ENCODE measurements around the gene SEMA7A. TPM values are rescaled to one million over a fixed set of nuclear protein-coding genes. Genes with fewer than 3 reads are reported as not detected.
"Not testable (repeated sequence)": the region's sequence is repeated elsewhere in the genome, so short reads cannot be mapped to it uniquely, and the experiment has no call there.

SEMA7A gene
- total RNA-seq, 1 donor from 2014 or later: 21.6 TPM

DNA sequence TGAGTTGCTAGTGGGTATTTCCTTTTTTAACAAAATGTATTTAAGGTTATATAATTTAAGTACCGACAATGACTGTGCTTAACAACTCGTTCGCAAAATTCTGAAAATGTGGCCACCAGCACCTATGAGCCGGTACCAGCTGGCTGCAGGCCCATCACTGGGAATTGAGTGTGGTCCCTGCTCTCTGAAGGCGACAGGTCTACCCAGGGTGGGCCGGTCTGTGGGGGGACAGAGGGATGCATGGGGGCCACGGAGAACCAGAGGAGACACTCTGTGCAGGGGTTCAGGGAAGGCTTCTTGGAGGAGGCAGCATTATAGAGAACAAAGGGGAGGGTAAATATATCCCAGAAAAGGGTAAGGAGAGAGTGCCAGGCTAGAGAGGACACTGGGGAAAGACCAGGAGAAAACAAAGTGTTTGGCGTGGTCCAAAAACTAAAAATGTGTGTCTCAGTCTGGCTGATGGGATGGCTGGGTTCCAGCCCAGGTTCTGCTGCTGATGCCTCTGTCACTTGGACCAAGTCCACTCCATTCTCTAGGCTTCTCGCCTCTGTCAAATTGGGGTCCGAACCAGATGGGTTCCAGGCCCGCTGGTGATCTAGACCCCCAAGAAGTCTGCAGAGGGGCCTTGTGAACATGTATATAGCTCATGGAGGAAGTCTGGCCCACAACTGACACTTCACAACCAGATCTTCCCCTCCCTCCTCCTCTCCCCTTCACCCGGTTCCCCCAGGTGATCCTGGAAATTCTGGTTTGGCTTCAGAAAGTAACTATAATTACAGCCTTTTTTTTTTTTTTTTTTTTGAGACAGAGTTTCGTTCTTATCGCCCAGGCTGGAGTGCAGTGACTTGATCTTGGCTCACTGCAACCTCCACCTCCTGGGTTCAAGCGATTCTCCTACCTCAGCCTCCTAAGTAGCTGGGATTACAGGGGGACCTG lies 55.7 kb downstream of the SEMA7A start:
- no peak for FAIRE-seq
- no peak for DNase-seq (ENCODE audit: low spot score in 2 of 2)

DNA sequence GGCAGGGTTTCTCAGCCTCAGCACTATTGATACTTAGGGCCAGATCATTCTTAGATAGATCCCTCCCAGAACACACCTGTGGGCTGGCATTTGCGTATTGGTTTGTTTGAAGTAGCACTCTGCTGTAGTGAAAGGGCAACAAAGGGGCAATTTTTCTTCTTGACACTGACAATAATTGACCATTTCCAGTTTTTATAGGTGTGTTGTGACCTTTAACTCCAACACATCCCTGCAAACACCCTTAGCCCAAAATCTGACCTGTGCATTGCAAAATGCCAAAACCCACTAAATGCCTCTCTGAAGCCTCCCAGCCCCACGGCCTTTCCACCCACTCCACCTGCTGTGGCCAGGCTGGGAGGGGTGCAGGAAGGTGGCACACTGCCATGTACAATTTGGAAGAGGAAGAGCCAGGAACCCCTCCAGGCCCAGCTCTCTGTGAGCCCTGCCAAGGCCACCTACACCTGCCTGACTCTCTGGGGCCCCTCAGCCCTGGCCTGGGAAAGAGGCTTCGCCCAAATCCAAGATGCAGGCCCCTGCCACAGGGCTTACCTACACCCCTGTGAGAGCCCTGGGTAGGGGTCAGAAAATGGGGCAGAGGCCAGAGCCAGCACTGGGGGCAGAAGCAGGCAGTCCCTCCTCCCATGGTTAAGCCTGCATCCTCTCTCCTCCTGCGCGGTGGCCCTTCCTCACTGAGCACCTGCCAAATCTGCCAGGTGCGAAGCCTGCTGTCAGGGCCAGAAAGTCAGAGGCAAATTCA lies 56.8 kb downstream of the SEMA7A start:
- DNase-seq (ENCODE audit: low spot score in 2 of 2) (no peak), FAIRE-seq (no peak)

DNA sequence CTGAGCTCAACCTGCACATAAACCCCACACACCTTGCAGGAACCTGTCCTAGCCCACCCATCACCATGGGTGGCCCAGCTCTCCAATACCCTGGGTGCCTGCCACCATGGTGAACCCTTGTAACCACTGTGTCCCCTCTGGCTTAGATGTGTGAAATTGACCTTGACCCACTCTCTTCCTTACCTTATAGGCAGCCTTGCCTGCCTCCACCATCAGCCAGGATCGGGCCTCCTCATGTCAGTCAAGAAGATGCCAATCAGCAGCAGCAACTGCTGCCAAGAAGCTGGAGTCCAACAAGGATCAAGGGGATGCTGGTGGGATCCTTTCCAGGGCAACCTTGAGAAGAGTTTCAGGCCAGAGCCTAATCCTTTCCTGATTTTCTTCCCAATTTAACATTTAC lies 57.5 kb downstream of the SEMA7A start:
- DNase-seq (ENCODE audit: low spot score in 2 of 2) (no peak), FAIRE-seq (no peak)

DNA sequence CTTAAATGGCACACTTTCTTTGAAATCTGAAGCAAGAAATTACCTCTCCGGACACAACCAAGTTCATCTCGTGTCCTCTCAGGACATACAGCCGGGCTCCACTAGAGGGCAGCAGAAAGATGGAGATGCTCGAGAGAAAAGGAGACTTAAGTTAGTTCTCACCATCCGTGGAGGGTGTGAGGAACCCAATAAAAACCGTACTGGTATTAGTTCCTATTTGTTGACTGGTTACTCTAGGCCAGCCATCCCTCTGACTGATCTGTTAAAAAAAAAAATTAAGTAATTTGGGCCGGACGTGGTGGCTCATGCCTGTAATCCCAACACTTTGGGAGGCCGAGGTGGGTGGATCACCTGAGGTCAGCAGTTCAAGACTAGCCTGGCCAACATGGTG lies 58.5 kb downstream of the SEMA7A start:
- DNase-seq (ENCODE audit: low spot score in 2 of 2) (peak; percentile 68 to 78), FAIRE-seq (no peak)

DNA sequence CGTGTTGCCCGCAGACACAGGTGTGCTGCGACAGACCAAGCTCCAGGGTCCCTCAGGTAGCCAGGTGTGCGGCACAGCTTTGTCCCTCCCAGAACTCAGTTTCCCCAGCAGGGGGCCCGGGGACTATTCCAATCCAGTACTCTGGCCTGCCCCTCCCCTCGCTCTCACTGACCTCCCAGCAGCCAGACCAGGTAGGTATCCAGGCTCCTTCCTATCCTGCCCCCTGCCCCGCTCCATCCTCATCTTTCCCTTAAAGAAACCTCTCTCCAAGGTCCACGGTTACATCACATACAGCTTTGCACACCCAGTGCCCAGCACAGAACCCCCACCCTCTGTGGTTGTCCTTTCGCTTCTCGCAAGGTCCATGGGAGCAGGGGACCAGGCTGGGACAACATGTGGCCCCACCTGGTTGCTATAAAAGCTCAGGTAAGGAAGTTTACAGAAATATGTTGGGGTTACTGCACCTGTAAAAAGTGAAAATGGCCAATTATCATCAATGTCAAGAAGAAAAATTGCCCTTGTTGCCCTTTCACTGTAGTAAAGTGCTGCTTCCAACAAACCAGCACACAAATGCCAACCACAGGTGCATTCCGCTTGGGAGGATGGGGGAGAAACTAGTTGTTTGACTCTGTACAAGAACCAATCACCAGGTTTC lies 59.0 kb downstream of the SEMA7A start:
- DNase-seq (ENCODE audit: low spot score in 2 of 2) (no peak), FAIRE-seq (no peak)

DNA sequence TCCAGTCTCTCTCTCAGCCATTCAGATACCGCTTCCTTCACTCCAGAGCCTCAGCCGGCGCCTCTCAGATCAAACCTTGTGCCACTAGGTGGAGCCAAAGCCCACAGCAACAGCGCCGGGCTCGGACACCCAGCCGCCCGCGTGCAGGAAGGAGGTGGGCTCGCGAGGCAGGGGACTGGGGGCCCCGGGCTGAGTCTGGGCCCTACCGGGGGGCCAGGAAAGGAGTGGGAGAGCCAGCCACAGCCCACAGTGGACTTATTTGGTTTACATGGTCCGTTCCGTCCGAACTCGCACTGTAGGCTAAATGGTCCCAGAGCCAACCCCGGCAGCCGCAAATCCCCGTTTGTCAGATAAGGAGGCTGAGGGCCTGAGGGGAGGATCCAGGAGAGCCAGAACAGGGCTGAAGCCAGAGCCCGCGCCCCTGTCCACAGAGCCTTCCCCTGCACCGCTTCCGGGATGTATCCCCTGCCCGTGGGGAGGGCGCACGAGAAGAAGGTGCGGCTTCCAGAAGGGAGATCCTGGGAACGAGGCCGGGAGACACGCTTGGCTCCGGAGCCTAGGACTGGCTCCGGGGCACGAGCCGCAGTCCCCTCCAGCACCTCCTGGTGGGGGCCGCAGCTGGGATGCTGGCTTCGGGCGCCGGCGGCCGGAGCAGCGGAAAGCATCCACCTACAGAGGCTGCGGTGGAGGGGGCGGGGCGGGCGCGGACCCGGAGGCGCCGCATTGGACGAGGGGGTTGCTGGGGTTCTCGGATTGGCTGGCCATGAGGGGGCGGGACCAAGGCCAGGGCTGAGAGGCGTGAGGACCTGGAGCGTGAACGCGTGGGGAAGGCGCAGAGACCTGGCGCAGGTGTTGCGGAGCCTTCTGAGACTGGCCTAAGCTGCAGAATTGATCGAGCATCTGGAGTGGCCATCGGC lies 59.8 kb downstream of the SEMA7A start:
- DNase-seq (ENCODE audit: low spot score in 2 of 2) (peak; percentile 85 to 96), FAIRE-seq (no peak)

DNA sequence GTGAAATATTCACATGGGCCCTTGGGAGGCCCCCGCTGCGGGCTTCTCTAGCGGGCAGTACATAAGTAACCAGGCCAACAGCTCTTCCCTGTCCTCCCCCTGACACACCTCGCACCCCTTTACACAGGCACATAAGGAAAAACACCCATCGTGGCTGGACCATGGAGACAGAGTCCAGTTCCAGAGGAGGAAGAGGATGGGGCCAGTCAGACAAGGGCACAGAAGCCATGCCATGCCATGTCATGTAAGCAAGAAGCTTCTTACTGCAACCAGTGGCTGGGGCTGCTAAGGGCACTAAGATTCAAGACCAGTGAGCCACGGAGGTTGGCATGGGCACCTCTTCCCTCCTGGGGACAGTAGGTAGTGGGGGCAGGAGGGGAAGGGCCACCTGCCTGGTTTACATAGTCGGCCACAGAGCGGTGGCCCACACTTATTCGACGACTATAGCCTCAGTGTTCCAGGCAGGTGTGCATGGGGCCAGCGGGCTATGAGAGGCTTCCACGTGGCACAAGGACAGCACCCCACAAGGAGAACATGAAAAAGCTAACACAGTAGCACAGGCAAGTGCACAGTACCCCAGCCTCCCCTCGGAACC lies 60.6 kb downstream of the SEMA7A start:
- DNase-seq (ENCODE audit: low spot score in 2 of 2) (no peak), FAIRE-seq (no peak)

DNA sequence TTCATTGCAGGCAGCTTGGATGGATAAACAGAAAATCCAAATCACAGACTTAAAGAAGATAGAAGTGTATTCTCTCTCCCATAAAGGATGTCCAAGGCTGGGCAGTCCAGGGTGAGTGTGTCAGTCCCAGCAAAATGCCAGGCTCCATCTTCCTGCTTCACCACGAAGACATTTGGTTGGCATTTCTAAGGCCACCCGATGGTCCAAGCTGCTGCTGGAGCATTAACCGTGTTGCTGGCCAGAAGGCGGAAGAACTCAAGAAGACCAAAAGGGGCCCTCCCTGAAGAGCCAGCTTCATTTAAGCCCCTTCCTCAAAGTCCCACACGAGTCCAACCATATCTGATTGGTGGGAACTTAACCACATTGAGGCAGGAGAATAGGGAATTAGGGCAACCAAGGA lies 63.3 kb downstream of the SEMA7A start:
- no peak for FAIRE-seq
- peak in 1 of 2 donors; percentile 4 for DNase-seq (ENCODE audit: low spot score in 2 of 2)

DNA sequence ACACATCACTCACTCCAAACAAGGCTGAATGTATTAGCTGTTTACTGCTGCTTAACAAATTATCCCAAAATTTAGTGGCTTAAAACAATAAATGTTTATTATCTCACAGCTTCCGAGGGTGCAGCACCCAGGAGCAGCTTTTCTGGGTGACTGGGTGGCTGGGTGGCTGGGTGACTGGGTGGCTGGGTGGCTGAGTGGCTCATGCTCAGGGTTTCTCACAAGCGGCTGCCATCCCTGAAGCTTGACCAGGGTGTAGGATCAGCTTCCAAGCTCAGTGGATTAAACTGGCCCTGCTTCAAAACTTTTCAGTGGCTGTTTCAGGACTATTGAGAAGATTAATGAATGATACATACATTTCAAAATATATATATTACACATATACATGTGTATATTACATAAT lies 64.0 kb downstream of the SEMA7A start:
- no peak for DNase-seq (ENCODE audit: low spot score in 2 of 2)
- no peak for FAIRE-seq

DNA sequence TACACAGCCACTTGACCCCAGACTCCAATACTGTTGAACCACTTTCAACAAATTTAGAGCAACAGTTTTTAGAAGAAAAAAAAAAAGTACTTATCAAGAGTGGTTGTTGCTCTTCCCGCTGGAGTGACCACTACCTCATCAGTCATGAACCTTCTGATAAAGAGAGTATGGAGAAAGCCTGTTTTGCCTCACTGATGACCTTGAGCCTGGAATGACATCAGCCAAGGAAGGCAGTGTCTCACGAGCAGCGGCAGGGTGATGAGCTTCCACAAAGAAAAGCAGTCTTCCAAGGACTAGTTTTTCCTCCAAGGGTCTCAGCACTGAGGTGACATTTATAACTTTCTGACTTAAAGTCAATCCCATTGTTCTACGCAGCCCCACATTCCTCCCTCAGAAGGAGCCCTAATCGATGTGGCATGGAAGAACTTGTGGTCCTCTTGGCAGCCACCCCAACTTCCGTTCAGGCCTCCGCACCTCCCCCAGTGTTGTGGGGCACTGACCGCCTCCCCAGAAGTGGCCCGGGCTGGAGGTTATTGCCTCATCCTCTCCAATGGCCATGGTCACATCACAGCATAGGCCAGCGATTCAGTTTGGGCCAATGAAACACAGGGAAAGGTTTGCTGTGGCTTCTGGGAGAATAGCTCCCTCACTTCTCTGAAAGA lies 64.5 kb downstream of the SEMA7A start:
- DNase-seq (ENCODE audit: low spot score in 2 of 2): no peak
- FAIRE-seq: no peak

DNA sequence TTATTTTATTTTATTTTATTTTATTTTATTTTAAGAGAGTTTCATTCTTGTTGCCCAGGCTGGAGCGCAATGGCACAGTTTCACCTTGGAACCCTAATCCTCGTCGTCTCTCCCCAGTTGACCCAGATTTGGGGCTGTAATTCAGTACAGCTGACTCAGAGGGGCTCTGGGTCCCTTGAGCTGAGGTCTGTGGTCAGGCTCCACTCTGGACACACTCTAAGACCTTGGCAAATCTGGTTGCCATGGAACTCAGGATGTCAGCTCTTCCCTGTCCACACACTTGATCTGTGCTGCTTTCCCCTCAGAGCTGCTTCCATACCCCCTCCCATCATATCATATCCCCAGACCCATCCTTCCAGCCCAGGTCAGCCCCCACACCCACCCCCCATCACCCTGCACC lies 65.6 kb downstream of the SEMA7A start:
- DNase-seq (ENCODE audit: low spot score in 2 of 2) (peak in 1 of 2 donors; percentile 3), FAIRE-seq (no peak)

DNA sequence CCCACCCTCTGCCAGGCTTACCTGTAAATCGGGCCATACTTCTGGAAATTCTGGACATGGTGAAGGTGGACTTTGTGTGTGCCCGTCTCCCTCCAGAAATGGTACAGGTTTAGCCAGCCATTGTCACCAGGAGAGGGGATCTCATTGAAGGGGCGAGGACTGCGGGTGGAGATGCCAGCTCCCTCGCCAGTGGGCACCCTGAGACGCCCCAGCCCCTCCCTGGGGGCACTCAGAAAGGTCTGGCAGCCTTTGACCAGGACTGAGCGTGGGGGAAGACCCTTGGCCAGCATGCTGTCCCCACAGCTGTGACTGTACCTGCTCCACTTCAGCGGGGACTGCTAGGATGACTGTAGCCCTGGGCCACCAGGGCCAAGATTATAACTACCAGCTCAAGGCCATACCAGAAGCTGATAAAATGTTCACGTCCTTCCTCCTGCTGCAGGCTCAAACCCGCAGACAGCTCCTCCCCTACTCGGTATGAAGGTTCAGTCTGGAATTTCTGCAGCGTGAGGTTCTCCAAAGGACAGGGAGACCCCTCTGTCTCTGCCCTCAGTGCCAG lies 66.4 kb downstream of the SEMA7A start, which contains the start of gene CYP11A1:
CYP11A1 (minus strand) TSS at position 351 of the 559 bp plus-strand sequence; CDS start at position 290, 61 bp downstream.
- DNase-seq (ENCODE audit: low spot score in 2 of 2) (peak in 1 of 2 donors; percentile 6), FAIRE-seq (no peak)

DNA sequence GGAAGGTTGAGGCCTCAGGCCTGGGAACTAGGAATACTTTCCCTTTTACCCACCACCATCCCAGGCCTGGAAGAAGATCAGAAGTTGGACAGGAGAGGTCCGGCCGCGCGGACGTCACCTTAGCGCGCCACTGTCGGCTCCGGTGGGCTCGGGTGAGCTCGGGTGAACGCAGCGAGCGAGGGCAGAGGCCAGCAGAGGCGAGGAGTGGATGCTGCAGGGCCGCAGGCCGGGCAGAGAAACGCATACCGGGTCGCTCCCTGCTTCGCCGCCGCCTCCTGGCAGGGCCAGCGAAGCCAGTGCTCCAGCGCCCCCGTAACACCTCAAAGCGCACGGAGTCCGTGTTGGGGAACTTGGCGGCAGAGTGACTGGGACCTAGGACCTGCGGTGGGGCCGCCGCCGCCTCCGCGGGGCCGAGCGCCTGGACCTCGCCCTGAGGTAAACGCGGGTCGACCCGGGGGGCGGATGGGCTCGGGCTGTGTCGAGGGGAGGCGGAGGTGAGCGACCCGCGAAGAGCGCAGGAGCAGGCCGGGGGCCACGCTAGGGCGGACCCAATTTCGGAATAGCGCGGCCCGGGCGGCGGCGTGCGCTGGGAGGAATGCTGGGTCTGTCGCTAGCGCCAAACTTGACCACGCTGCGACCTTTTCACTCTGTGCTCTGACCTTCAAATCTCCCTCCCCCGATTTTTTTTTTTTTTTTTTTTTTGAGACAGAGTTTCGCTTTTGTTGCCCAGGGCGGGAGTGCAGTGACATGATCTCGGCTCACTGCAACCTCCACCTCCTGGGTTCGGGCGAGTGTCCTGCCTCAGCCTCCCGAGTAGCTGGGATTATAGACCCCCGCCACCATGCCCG lies 67.9 kb downstream of the SEMA7A start:
- FAIRE-seq (no peak), DNase-seq (ENCODE audit: low spot score in 2 of 2) (no peak)

DNA sequence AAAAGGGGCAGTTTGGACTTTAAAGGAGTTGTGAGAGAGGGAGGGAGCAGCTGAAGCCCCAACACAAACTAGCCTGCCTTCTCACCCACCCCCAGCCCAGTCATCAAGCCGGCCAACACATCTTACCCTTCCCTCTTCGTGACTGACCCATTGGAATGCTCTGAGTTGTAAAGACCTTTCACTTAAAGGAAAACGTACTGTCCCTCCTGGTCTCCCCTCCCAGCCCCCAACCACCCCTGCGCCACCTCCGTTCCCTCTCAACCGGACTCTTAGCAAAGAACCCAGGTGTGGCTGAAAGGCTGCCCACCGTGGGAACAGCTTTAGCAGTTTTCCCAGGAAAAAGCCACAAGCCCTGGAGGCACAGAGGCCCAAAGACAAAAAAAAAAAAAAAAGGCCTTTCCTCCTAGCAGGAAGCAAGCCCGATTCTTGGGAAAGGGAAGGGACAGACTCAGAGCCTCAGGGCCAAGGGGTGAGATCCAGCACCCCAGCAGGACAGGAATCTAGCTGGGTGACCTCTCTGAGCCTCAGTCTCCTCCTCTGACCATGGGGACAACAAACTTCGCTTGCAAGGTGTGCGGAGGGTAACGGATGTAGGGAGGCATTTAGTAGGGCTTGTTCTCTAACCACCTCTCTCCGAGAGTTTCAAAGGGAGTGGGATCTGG lies 68.7 kb downstream of the SEMA7A start:
- no peak for DNase-seq (ENCODE audit: low spot score in 2 of 2)
- no peak for FAIRE-seq

DNA sequence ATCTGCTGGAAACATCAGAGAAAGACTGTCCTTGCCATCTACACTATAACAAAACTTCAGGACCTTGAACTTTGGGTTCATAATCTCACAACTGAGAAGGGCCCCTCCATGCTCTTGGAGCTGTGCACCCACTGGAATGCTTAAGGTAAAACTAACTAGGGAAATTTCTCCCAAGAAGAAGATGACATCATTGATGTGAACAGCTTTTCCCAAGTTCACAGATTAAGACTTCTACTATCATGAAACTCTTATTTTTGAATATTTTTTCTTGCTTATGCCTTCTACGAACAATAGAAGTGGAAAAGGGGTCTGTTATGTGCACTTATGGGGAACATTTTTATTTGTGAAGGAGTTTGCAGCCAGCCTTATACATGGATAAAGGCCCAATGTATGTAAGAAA lies 71.3 kb downstream of the SEMA7A start:
- DNase-seq (ENCODE audit: low spot score in 2 of 2): no peak
- no peak for FAIRE-seq

DNA sequence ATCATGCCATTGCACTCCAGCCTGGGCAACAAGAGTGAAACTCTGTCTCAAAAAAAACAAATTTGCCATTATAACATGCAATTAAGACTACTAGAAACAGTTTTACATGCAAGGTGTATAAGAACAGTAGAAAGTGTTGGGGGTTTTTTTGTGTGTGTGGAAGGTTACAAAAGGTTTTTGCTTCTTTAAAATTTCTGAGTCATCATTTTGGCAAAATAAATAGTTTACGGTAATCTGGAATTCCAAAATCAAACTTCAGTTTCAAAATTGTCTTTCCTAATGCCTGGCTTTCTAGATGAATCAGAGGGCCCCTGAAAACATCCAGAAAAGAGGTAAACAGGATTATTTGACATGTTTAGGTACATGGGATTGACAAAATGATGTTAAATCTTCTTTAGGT lies 72.9 kb downstream of the SEMA7A start:
- not testable (repeated sequence) for FAIRE-seq; DNase-seq (ENCODE audit: low spot score in 2 of 2)

DNA sequence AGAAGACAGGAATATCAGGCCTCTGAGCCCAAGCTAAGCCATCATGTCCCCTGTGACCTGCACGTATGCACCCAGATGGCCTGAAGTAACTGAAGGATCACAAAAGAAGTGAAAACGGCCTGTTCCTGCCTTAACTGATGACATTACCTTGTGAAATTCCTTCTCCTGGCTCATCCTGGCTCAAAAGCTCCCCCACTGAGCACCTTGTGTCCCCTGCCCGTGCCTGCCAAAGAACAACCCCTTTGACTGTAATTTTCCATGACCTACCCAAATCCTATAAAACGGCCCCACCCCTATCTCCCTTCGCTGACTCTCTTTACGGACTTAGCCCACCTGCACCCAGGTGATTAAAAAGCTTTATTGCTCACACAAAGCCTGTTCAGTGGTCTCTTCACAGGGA lies 74.4 kb downstream of the SEMA7A start:
- not testable (repeated sequence) for FAIRE-seq

More for the DNA sequence above, 74.4 kb downstream of the SEMA7A start:
- not testable (repeated sequence) for DNase-seq (ENCODE audit: low spot score in 2 of 2)
